ENCODE data around the gene HTR4. TPM values are rescaled to one million over a fixed set of nuclear protein-coding genes. Genes with fewer than 3 reads are reported as not detected.

The HTR4 gene
- polyA plus RNA-seq, 2 of the 4 experiments (the other 2 are of a cell fraction): not detected

GRCh38 chr5:148467958-148468357 lies 186.4 kb downstream of the HTR4 start:
- no peak overlapping the region for H3K4me3 ChIP-seq
- FAIRE-seq (no peak), DNase-seq (ENCODE audit: low read depth in 1 of 2, low spot score in 1 of 2) (no peak), ATAC-seq (no peak)
- ChIA-PET POLR2A (no interaction called here), CTCF (interaction anchor here (3.3 kb wide), 1 partner anchor 15 kb away, joined by 26 read pairs; no protein-coding TSS in a partner anchor)
- TF ChIP-seq HMGXB4 (CRISPR knock-in tag; IDR thresholded peaks at IDR 0.05; ENCODE audit: borderline replicate concordance): no peak
- no peak for TF ChIP-seq SMC3 (IDR thresholded peaks at IDR 0.05)
- TF ChIP-seq MAZ (IDR thresholded peaks at IDR 0.05; ENCODE audit: borderline replicate concordance, low read depth, low read length): no peak
- no peak for TF ChIP-seq KDM1A (IDR thresholded peaks at IDR 0.05; ENCODE audit: low read depth)
- no peak for TF ChIP-seq POLR2A (IDR thresholded peaks at IDR 0.05; ENCODE audit: low read length)
- TF ChIP-seq FOSB (CRISPR knock-in tag; IDR thresholded peaks at IDR 0.05): no peak
- H3K4me2 ChIP-seq: no peak overlapping the region
- WGBS (ENCODE audit: missing lambda C conversion rate): 35% methylated on average over 1 of the region's 1 CpG
- no peak overlapping the region for H3K27ac ChIP-seq
- no peaks in the 10 kb centered on the region for H3K9me3 ChIP-seq
- H3K4me1 ChIP-seq: no peaks in the 10 kb centered on the region

- H3K9me3 ChIP-seq: no peaks in the 10 kb centered on the region
- TF ChIP-seq HOXB13 (CRISPR knock-in tag; IDR thresholded peaks at IDR 0.05; ENCODE audit: low read depth): no peak
- no peak for FAIRE-seq
- H3K27ac ChIP-seq: no peak overlapping the region
- no peaks in the 10 kb centered on the region for H3K4me1 ChIP-seq
- CTCF ChIA-PET: interaction anchor here (0.9 to 1.7 kb wide), 3 partner anchors 17 to 265 kb away, joined by 3 to 8 read pairs (median 3); no protein-coding TSS in a partner anchor
- POLR2A ChIA-PET: no interaction called here
- no peak for DNase-seq (ENCODE audit: low read depth in 1 of 2, low spot score in 1 of 2)
- H3K4me3 ChIP-seq: no peak overlapping the region
- 13% methylated on average over 4 of the region's 4 CpGs for WGBS (ENCODE audit: missing lambda C conversion rate)
- no peak for ATAC-seq
- no peak overlapping the region for H3K4me2 ChIP-seq
Observed at GRCh38 chr5:148466236-148466580, 188.1 kb downstream of the HTR4 start.

GRCh38 chr5:148465381-148466235 lies 188.7 kb downstream of the HTR4 start:
- no peaks in the 10 kb centered on the region for H3K4me1 ChIP-seq
- no peak overlapping the region for H3K4me3 ChIP-seq
- DNase-seq (ENCODE audit: low read depth in 1 of 2, low spot score in 1 of 2) (no peak), ATAC-seq (no peak), FAIRE-seq (no peak)
- POLR2A ChIA-PET: no interaction called here
- WGBS (ENCODE audit: missing lambda C conversion rate): 21% methylated on average over 4 of the region's 4 CpGs
- H3K9me3 ChIP-seq: no peaks in the 10 kb centered on the region
- no peak overlapping the region for H3K4me2 ChIP-seq
- no peak for TF ChIP-seq CTCF (IDR thresholded peaks at IDR 0.05)
- no peak for TF ChIP-seq ATOH8 (CRISPR knock-in tag; IDR thresholded peaks at IDR 0.05; ENCODE audit: low read depth)
- TF ChIP-seq FOSB (CRISPR knock-in tag; IDR thresholded peaks at IDR 0.05): no peak
- TF ChIP-seq EHMT2 (IDR thresholded peaks at IDR 0.05; ENCODE audit: low read depth): no peak
- TF ChIP-seq MYC (IDR thresholded peaks at IDR 0.05; ENCODE audit: borderline replicate concordance, low read length): no peak
- TF ChIP-seq HOXA7 (CRISPR knock-in tag; IDR thresholded peaks at IDR 0.05): no peak
- no peak for TF ChIP-seq CBX8 (IDR thresholded peaks at IDR 0.05)
- TF ChIP-seq ESRRA (IDR thresholded peaks at IDR 0.05; ENCODE audit: borderline replicate concordance, low read length): no peak
- no peak for TF ChIP-seq ZC3H11A (IDR thresholded peaks at IDR 0.05)
- no peak for TF ChIP-seq EHF (CRISPR knock-in tag; IDR thresholded peaks at IDR 0.05)
- TF ChIP-seq TP53 (CRISPR knock-in tag; IDR thresholded peaks at IDR 0.05): no peak
- TF ChIP-seq ZNF302 (CRISPR knock-in tag; IDR thresholded peaks at IDR 0.05): no peak
- TF ChIP-seq POLR2AphosphoS2 (conservative IDR thresholded peaks at IDR 0.05; ENCODE audit: low read length): no peak
- H3K27ac ChIP-seq: no peak overlapping the region
- CTCF ChIA-PET: interaction anchor here (1.3 to 1.7 kb wide), 2 partner anchors 21 to 265 kb away, joined by 3 to 8 read pairs; no protein-coding TSS in a partner anchor
